GM20431 (cell line): ENCODE results near the gene LBH.

Source experiments
- in situ Hi-C: fragments of 300-500 bp; cut with MseI, MboI; formaldehyde crosslinking; loops from one replicate; pipeline ENCODE4 v1.15.0; 2020; ENCODE audit warnings: low sequenced_read_pairs; ENCODE audit not compliant: unreplicated experiment

Gene LBH

DNA sequence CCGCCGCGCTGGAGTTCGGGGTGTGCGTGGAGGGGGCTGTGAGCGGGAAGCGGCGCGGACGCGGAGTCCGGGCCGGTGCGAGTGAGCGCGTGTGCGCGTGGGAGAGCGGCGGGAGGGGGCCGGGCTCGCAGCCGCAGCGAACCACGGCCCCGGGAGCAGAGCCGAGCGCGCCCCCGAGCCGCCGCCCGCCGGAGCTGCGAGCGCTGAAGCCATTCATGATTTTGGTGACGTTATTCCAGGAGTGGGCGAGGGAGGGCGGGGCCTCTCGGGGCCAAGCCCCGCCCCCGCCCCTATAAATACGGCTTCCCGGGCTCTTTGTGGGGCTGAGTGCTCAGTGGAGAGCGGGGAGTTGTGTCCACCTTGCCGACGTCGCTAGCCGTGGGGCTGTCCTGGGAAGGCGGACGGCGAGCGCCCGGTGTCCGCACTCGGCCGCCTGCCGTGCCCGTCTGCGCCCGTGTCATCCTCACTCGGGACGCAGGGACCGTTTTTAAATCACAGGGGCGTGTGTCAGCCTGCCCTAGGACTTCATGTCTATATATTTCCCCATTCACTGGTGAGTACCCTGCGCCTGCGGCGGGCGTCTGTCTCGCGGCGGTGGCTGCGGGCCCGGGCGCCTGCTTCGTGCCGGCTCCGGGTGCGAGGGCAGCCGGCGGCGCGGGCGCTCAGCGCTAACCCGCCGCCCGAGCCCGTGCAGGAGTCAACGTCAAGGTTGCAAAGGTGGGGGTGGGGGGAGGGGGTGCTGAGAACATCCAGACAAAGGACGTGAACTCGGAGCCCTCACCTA is at the start of gene LBH:
LBH (plus strand) TSS at position 323 of the 784 bp plus-strand sequence; CDS start at position 528, 205 bp downstream.
- in situ Hi-C loops: no loop called here

DNA sequence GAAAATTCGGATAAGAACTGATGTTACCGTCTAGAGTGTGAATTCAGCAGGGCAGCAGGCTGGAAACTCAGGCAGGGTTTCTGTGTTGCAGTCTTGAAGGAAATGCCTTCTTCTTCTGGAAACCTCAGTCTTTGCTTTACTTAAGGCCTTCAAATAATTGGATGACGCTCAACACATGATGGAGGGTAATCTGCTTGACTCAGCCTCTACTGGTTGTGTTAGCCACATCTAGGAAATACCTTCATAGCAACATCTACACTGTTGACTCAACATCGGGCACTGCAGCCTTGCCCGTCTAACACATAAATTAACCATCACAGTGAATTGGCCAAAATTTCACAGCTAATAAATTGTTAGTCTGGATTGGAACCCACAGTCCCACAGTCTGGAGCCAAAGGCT is 47.3 kb upstream of the LBH start:
- in situ Hi-C loops: loop anchor here (25.0 kb wide), 1 partner anchor 1153 kb away; no protein-coding TSS in a partner anchor

DNA sequence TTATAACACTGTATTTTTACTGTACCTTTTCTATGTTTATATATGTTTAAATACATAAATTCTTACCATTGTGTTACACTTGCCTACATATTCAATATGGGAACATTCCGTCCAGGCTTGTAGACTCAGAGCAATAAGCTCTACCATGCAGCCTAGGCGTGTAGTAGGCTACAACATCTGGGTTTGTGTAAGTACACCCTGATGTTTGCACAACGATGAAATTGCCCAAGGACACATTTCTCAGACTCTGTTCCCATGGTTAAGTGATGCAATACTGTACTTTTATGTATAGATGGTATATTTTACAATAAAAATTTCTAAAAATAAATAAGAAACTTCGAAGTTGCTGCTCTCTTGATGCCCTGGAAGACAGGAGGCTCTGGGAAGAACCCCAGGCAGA is 46.2 kb upstream of the LBH start:
- in situ Hi-C loops: loop anchor here (25.0 kb wide), 1 partner anchor 1152 kb away; no protein-coding TSS in a partner anchor

DNA sequence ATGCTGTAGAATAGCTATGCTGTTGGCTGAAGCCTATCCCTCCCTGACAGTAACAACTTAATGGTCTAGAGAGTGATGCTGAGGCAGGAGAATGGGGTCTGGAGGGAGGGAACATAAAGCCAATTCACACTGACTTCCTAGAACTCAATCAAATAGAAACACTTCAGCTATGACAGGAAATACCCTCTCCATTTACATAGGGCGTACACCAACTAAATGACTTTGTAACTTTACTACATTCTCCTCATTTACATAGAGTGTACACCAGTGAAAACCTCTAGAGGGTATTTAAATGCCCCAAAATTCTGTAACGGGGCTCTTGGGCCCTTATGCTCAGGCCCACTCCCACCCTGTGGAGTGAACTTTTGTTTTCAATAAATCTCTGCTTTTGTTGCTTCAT is 43.0 kb upstream of the LBH start:
- in situ Hi-C loops: loop anchor here (25.0 kb wide), 1 partner anchor 1149 kb away; no protein-coding TSS in a partner anchor

DNA sequence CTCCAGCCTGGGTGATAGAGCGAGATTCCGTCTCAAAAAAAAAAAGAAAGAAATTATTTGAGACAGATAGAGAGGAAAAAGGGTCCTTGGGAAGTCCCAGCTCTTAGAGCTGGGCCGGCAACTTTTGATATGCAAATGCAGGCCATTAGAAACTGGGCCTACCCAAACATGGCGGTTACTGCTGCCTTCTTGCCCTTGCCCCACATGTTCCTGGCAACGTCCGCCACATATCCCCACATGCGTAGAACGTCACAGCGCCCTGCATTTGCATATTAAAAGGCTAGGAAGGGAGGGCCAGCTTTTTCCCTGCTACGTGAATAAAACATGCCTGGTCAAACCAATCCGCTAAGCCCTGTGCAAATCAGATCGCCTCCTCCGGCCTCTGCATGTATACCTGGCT is 40.7 kb upstream of the LBH start:
- in situ Hi-C loops: loop anchor here (25.0 kb wide), 1 partner anchor 1147 kb away; no protein-coding TSS in a partner anchor

DNA sequence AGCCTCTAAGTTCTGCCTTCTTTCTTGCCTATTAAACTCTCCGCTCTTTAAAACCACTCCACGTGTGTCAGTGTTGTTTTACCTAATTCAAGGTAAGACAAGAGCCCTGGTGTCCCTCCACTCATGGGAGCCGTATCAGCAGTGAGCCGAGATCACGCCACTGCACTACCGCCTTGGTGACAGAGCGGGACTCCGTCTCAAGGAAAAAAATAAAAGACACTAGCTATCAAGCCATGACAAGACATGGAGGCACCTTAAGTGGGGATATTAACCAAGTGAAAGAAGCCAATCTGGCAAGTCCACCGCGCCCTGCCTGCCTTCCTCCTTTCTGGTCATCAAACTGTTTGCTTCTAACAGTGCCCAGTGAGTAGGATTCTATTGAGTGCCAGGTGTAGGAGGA is 40.2 kb upstream of the LBH start:
- in situ Hi-C loops: loop anchor here (25.0 kb wide), 1 partner anchor 1146 kb away; no protein-coding TSS in a partner anchor

DNA sequence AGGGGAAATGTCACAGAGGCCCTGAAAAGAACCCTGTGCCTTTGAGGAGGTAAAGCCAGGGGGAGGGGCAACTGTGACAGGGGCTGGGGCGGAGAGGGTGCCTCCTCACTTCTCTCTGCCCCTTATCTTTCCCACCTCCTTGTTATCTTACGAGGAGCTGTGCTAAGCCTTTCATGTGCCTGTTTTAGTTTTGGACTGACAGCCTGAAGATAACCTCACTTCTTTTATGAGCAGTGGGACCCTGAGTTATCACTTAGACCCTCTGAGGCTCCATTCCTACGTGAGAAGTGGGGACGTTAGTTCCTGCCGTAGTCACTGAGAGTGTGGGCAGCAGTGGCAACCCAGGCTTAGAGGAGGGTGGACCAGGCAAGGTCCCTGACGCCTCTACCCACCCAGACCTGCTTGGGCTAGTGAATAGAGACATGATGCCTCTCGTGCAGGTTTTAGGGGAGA is 39.5 kb upstream of the LBH start:
- in situ Hi-C loops: loop anchor here (25.0 kb wide), 1 partner anchor 1145 kb away; no protein-coding TSS in a partner anchor

DNA sequence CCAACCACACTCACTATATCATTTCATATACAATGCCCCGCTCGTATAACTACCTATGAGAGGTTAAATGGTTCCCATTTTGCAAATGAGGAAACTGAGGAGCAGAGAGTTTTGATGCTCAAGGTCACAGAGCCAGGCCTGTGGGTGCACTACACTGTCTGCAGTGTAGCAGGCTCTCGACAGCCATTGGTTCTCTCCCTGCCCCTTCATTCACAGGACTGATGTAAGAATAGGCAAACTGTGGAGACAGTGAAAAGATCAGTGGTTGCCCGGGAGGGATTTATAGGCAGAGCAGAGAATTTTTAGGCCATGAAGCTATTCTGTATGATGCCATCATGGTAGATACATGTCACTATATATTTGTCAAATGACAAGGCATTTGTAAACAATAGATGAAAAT is 39.0 kb upstream of the LBH start:
- in situ Hi-C loops: loop anchor here (25.0 kb wide), 1 partner anchor 1145 kb away; no protein-coding TSS in a partner anchor

DNA sequence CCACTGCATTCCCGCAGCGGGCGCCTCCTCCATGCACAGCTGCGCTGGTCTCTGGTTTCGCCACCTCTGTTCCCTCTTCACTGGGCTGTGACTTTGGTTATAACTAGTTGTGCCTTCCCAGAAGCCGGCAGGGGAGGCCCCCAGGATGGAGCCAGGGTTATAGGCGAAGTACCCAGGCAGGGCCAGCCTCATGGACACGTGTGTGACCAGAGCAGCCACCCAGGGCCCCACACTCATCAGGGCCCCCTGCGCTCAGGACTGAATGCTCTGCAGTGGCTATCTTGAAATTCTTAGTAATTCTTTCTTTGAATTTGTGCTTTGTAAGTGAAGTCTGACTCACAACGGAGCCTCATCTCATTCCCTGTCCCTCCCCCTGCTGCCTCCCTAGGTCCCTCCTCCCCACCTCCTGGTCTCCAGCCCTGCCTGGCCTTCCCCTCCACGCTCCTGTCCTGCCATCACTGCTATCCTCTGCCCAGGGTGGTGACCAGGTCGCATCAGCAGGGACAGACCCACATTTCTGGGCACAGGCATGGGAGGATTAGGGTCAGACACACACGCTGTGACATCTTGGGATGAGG is 38.1 kb upstream of the LBH start:
- in situ Hi-C loops: loop anchor here (25.0 kb wide), 1 partner anchor 1144 kb away; no protein-coding TSS in a partner anchor

DNA sequence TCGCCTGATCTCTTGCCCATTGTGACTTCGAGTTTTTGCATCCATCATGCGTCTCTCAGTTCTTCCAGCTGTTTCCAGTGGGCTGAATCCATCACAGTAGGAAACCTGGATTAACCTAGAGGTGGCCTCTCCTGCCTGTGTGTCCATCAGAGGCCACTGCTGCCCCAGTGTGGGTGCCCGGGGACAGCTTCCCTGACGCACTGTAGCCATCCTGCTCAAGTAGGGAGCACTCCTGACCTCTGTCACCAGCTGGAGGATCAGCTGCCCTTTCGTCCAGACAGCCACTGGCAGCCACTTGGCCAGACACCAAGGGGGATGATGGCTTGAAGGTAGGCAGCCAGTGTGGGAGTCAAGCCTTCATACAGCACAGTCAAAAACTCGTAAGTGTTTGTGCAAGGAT is 36.9 kb upstream of the LBH start:
- in situ Hi-C loops: loop anchor here (25.0 kb wide), 1 partner anchor 1143 kb away; no protein-coding TSS in a partner anchor

DNA sequence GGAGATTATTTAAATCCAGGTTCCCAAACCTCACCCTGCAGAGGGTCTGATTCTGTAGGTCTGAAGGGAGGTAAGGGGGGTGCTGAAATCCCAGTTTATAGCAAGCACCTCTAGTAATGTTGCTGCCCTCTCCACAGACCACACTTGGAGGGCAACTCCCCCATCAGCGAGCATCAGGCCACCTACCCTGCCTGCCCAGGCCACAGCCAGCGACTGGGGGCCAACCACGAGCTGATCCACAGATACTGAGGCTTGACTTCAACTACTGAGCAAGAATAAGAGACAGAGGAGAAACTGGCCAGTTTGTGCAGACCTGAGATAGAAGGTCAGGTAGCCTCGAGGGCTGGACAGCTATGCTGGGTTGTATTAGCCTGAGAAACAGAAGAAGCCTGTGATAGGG is 36.3 kb upstream of the LBH start:
- in situ Hi-C loops: loop anchor here (25.0 kb wide), 1 partner anchor 1142 kb away; no protein-coding TSS in a partner anchor

DNA sequence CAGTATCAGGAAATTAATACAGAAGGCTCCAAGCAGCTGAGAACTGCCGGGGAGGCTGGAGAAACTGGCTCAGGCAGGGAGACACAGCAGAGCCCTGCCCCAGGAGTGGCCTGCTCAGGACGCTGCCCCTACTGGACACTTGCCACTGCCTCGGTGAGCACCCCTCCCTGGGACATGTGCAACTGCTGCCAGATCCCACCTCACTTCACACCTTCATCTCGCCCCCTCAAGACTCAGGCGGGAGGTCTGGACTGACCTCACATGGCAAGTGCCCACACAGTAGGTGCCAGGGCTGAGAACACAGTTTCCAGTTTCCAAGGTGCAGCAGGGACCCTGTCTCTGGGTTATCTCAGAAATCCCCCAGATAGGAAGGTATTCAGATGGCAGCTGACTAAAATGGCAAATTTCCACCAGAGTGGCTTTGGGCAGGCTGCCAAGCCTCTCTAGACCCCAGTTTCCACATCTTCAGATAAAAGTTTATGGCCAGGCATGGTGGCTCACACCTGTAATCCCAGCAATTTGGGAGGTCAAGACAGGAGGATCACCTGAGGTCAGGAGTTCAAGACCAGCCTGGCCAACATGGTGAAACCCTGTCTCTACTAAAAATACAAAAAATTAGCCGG is 33.7 kb upstream of the LBH start:
- in situ Hi-C loops: loop anchor here (25.0 kb wide), 1 partner anchor 1140 kb away; no protein-coding TSS in a partner anchor

DNA sequence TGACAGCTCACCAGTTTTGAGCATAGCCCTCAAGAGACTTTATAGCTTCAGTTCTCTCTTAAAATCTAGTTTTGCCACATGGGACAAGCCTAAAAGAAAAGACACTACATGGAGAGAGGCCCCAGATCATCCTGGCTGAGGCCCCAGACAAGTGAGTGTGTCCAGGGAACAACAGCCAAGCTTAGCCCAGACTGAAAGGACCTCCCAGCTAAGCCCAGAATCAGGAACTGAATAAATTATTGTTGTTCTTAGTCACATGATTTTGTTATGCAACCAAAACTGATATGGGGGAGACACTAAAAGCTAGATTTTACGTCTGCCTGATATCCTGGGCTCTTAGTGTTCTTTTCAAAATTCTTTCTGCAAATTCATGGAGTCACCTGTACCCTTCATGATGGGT is 29.3 kb upstream of the LBH start:
- in situ Hi-C loops: no loop called here

DNA sequence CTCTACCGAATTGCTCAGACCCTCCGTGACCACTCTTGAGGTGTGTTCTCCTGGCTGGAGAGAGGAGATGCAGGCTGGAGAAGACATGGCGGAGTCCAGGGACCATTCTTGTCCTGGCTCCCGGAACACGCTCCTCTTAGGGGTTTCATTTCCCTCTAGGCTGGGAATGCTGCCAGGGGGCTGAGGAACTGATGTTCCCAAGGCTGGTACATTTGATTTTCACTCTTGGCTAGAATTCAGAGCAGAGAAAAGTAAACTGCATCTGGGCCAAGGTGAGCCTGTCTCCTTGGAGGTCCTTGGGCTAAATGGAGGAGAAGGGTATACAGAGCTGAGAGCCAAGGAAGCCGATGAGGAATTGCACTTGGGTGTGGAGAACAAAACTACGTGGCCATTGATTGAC is 28.2 kb upstream of the LBH start:
- in situ Hi-C loops: no loop called here

DNA sequence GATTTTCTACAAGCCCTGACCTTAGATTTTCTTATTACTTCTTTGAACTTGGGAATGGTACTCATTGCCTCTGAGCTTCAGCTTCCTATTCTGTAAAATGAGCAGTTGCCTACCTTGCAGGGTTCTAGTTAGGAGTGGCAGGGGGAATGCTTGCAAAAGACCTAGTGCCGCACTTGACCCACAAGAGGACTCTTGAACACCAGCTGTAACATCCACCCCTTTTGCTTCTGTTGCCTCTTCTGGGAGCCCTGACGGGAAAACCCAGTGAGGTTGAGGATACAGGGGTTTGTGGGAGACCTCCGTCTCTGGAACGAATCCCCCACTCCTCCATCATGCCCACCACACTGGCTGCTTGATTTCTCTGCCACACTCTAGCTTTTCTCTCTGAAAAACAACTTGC is 27.1 kb upstream of the LBH start:
- in situ Hi-C loops: no loop called here

DNA sequence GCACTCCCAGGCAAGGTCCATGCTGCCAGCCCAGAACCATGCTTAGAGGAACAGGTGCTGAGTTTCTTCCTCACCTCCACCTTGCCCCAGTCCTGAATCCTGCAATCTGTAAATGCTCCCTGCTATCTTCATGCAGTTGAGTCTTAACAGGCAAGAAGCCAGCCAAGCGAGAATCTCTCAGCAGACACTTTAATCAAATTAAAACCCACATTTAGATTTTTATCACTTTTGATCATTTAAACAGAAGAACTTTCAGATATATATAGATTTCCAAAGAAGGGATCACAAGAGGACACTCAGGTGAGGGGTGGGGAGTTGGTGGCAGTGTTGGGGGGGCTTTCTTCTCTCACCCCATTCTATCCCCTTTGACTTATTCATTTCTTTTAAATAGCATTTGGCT is 25.9 kb upstream of the LBH start:
- in situ Hi-C loops: no loop called here

DNA sequence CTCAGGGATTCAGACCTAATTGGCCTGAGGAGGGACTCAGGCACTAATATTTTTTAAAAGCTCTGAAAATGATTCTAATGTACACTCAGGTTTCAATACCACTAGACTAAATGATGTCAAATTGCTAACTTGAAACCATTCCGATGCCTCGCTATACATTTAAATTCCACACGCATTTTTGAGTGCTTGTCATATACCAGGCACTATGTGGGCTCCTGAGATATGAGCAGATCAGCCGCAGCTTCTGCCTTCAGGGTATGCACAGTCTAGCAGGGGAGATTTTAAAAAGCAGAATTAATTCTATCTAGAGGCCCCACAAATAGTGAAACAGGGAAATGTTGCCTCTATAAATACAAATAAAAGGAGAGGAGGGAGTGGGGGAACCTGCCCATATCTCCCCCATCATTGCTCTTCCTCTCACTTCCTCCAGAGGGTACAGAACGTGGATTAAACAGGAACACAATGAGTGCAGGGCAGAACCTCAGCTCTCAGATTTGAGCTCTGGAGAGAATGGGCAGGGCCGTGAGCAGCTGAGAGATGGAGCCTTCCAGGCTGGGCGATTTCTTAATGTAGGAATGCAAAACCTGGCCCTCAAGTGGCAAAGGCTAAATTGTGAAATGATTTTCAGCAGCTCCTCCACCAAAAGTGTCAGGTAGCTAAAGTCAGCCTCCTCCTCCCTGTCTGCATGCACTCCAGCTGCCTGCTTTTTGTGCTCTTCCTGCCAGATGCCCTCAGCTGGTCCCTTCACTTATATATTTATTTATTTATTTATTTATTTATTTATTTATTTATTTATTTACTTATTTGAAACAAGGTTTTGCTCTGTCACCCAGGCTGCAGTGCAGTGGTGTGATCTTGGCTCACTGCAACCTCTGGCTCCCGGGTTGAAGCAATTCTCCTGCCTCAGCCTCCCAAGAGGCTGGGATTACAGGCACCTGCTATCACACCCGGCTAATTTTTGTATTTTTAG is 24.6 kb upstream of the LBH start:
- in situ Hi-C loops: no loop called here

DNA sequence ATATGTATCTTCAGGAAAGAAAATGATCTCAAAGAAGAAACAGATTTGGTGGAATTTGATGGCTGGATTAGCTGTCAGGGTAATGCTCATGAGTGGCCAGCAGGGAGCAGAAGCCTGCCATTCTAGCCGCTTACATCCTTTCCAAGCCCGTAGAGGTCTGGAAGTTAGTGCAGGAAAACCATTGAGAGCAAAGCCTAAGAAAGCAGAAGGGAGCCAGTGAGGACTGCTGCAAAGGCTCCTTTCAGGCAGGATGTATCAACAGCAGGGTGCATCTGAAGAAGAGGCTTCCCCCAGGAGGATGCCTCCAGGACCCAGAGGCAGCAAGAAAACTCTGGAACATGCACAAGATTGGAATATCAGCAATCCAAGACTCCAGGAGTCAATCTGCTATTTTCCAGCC is 22.9 kb upstream of the LBH start:
- in situ Hi-C loops: no loop called here

DNA sequence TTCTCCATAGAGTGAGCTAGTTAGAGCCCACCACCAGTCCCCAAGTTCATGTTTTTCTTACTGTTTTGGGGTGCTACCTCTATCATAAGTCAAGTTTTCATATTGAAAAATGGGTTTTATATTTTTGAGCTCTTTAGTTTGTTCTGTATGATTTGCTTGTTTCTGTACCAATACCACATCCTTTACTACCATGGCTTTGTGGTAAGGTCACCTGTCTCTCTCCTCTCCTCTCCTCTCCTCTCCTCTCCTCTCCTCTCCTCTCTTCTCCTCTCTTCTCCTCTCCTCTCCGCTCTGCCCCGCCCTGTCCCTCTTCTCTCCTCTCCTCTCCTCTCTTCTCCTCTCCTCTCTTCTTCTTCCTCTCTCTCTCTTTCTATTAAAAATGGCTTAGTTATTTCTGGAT is 22.1 kb upstream of the LBH start:
- in situ Hi-C loops: no loop called here
